GM18508 (cell line): Measurements from ENCODE around the gene RAB18.
"Not testable (repeated sequence)": the region's sequence is repeated elsewhere in the genome, so short reads cannot be mapped to it uniquely, and the experiment has no call there.

Experiments
- ATAC-seq: cut with Tn5 transposase; IDR thresholded peaks from one replicate; pipeline ENCODE4 v1.9.1; 2021; ENCODE audit warnings: moderate number of reproducible peaks; ENCODE audit not compliant: insufficient read depth, unreplicated experiment

RAB18 gene

DNA sequence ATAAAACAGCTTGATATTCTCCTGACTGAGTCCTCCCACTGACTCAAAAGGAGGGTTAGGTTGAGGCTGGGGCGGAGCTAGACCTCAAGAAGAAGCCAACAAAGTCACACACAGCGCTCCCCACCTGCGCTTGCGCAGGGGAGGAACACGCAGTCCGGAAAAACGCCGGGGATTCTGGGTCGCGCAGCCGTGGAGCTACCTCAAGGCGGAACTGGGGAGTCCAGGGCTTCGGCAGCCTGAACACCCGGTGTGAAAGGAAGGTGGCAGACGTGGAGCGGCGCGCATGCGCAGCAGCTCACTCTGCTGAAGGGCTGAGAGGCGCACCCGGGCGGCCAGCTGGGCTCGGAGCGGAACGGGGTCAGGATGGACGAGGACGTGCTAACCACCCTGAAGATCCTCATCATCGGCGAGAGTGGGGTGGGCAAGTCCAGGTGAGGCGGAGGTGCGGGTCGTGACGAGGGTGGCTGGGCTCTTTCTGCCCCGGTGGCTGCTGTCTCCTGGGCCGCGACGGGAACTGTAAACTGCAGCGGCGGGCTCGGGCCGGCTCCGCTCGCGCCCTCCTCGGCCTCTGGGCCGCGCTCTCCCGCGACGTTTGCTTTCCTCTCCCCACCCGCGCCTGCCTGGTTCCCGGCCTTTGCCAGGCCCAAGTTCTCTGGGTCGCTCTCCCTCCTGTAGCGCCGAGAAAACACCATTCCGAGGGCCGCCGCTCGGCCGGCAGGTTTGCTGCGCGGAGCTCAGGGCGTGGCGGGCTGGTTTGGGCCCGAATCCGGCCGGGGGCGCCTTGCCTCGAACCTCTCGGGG lies at the start of gene RAB18:
Gene RAB18, plus strand, starts transcription at position 298 of the 801 bp plus-strand sequence. Its CDS starts 66 bp downstream, at position 364.
- peak; percentile 90 for ATAC-seq

DNA sequence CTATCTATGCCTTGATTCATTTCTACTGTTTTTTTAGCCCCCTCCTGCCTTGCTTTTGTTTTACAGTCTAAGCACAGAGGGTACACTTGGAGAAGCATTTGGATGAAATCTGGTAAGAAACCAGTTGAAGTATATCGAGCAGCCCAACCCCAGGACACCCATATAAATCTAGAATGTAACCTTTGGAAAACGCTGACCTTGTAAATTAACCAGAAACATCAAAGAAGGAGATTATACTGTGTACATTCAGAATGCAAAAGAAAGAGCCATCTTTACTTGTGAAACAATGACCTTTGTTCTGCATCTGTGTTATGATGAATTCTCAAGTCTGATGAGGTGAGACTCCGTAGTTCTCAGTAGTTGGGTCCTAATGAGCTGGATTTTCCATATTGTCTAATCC lies 49.3 kb upstream of the RAB18 start:
- no peak for ATAC-seq

DNA sequence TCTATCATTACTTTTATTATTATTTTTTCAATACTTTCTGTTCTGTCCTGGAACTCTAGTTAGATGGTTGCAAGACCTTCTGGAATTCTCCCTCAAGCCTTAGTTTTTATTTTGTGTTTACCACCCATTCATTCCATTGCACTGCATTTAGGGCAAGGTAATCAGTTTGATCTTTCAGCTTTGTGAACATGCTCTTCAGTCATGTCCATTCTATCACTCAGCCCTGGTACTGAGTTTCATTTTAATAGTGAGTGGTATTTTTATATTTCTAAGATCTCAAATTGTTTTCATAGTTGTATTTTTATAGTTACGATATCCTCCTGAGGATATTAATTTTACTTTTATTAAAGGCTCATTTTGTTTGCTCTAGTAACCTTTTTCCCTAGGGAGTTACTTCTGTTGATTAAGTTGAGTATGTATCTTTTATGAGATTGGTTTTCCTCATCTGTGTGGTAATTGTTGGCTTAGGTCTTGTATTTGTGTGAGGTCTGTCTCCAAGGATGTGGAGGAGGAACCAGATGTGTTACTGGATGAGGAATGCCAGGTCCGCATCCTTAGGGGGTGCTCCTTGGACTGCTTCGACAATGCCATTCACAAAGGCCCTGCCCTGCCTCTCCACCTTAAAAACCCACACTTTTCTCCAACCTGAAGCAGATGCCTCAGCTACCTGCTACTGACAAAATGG lies 46.7 kb upstream of the RAB18 start:
- ATAC-seq: no peak

DNA sequence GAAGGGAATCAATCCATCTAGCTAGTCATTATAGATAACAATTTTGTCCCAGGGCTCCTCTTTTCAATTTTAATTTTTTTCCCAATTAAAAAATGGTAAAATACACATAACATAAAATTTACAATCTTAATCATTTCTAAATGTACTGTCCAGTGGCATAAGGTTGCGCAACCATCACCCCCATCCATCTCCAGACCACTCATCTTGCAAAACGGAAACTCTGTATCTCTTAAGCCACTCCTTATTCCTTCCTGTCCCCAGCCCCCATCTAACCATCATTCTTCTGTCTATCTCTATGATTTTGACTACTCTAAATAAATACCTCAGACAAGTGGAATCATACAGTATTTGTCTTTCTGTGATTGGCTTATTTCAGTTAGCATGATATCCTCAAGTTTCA lies 46.1 kb upstream of the RAB18 start:
- ATAC-seq: no peak

DNA sequence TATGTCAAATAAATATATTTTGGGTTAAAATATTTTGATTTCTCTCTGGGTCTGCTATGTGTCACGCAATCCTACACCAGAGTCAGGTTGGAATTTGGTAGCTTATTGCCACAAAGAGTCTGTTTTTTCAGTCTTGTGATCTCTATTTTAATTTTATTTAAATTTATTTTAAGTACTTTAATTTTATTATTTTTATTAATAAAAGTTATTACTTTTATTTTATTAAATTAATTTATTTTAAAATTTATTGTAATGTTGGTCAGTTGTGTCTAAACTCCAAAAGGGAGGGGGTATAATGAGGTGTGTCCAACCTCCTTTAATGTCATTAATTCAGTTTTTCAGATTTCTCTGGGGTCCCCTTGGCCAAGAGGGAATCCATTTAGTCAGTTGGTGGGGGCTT lies 42.8 kb upstream of the RAB18 start:
- ATAC-seq: no peak

DNA sequence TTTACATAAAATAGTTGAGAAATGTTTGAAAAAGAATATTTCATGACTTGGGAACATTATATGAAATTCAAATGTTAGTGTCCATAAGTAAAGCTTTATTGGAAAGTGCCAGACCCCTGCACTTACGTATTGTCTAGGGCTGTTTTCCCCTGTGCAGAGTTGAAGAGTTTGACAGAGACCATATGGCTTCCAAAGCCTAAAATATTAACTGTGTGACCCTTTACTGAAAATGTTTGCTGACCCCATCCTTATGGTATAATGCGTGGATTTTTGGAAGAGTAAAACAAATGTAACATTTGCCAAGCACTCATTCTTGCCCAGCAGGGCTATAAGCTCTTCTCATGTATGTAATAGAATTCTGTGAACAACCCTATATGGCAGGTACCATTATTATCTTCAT lies 40.1 kb upstream of the RAB18 start:
- no peak for ATAC-seq

DNA sequence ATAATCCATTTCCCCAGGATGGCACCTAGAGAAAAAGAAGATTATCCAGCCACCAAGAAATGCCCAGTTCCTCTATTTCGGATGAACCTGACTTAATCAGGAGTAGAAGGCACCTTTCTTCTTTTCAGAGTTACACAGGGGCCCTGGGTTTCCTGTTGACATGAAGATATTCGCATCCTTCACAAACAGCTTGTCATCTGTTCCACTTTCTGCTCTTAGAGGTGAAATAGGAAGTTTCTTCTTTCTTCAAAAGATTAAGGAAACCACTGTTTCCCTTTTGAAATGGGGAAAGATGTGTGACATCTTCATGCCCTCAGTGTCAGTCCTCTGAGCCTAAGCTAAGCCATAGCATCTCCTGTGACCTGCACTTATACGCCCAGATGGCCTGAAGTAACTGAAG lies 39.1 kb upstream of the RAB18 start:
- ATAC-seq: no peak

DNA sequence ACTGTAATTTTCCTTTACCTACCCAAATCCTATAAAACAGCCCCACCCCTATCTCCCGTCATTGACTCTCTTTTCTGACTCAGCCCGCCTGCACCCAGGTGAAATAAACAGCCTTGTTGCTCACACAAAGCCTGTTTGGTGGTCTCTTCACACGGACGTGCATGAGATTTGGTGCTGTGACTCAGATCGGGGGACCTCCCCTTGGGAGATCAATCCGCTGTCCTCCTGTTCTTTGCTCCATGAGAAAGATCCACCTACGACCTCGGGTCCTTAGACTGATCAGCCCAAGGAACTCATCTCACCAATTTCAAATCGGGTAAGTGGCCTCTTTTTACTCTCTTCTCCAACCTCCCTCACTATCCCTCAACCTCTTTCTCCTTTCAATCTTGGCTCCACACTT lies 38.5 kb upstream of the RAB18 start:
- not testable (repeated sequence) for ATAC-seq

DNA sequence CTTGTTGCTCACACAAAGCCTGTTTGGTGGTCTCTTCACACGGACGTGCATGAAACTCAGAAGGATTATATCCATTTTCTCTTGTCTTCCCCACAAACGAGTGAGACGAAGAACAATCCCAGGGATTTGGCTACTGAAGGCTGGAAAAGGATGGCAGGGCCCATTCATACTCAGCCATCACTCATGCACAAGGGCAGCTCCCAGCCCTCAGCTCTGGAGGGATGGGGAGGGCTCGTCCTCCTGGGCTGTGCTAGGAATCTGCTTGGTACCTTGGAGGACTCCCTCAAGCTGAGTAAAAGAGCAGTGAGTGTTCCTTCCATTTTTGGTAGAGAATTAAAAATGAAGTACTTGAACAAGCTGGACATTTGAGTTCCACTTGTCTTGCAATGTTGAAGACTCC lies 33.2 kb upstream of the RAB18 start:
- ATAC-seq: no peak

DNA sequence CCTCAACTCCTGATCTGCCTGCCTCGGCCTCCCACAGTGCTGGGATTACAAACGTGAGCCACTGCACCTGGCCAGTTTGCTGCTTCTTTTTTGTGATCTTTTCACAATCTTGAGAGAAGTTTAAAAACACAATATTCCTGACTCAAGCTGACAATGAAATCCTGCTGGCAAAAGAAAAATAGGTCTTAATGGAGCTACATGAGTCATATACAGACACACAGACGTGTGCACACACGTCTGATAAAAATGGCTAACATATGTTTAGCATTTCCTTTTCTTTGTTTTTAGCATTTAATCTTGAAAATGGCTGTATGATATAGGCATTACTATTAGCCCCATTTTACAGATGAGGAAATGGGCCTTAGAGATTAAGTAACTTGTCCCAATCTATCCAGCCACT lies 29.4 kb upstream of the RAB18 start:
- ATAC-seq: no peak

DNA sequence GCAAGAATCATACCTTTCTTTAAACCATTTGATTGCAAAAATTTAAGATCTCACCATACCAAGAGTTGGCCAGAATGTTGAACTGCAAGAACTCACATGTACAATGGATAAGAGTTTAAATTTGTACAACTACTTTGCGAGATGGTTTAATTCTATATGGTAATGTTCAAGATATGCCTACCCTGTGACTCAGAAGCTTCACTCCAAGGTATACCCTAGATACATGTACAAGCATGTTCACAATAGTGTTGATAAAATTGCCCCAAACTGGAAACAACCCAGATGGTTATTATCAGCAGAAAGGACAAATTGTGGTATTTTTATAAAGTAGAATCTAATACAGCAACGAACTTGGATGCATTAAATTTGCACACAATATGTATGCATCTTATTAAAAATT lies 25.1 kb upstream of the RAB18 start:
- no peak for ATAC-seq

DNA sequence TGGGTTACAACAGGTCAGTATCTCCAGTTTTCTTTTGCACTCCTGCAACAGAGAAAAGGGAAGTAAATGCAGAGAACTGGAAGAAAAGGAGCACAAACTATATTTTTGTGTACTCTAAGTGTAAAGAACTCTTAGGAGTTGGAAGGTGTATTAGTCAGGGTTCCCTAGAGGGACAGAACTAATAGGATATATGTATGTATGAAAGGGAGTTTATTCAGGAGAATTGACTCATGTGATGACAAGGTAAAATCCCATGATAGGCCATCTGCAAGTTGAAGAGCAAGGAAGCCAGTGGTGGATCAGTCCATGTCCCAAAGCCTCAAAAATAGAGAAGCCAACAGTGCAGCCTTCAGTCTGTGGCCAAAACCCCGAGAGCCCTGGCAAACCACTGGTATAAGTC lies 22.6 kb upstream of the RAB18 start:
- ATAC-seq: no peak

DNA sequence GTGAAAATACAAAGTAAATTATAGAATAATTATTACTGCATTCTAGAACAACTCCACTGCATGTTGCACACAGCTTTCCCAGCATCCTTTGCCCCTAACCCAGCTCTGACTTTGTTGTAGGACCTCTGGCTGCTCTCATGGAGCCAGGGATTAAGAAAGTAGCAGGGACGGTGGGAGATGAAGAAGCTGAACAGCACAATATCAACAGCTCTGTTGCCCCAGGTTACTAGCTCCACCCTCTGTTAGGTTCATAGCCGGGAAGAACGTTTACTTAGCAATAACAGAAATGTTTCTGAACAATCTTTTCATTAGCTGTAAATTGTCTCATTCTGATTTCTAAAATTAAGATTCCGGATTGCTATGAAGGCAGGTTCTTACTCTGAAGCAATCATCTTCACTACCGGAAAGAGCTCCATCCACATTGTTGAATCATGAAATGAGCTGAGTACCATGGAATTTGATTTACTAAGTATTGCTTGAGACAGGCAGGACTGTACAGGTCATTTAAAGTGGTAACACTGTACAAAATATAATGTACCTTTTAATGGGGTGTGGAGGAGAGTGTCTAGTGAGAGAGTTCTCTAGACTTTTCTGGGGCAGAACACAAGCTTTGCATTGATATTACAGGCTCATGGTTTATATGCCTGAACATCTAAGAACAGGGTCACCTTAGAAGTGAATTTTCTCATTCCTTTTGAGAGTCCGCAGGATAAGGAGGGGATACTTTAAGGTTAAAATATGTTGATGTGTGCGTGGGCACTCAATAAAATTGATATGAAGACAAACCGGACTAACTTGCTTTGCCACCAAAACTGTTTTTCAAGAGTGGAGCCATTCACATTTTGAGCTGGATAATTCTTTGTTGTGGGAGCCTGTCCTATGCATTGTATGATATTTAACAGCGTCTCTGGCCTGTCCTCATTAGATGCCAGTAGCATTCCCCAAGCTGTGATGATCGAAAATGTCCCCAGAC lies 20.8 kb upstream of the RAB18 start:
- ATAC-seq: no peak

DNA sequence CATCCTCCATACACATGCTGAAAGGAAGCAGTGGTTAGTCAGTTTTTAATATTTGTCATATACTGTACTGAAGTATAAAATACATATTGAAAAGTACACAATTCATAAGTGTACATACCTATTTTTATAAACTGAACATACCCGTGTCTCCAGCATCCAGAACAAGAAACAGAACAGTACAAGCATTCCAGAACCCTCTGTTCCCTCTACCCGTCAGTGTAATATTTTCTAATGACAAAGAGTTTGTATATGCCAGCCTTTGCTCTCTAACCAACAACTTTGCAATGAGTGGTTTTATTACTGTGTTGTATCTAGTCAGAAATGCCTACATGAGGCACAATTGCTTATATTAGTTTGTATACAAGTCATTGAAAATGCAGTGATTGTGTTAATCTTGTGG lies 18.7 kb upstream of the RAB18 start:
- ATAC-seq: no peak

DNA sequence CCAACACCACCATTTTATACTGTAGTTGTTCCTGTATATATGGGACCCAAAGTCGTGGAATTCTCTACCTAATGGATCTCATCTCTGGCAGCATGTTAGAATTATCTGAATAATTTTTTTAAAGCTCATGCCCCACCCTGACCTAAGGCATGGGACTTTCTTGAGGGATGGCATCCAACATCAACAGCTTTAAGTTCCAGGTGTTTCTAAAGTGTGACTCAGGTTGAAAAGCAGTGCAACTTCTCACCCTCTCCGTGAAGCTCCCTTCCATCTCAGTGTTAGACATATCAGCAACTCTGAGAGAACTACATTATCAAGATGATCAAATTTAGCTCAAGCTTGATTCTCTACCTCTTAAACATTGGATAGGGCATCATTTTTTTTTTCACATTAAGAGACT lies 18.1 kb upstream of the RAB18 start:
- no peak for ATAC-seq

DNA sequence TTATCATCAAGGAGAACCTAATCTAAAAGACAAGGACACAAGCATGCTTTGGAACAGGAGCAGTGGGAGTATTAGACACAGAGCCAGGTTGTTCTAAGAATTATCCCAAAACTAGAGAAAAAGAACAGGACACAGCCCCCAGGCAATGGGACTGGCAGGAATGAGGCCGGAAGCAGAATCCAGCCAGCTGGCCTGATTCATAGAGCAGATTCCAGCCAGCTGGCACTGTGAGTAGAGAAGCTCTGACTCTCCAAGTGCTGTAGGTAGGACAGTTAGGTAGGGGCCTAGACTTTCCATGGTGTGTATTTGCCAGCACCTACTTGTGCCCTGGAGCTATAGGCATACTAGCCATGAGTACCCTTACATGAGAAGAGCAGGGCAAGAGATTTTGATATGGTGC lies 13.3 kb upstream of the RAB18 start:
- no peak for ATAC-seq

DNA sequence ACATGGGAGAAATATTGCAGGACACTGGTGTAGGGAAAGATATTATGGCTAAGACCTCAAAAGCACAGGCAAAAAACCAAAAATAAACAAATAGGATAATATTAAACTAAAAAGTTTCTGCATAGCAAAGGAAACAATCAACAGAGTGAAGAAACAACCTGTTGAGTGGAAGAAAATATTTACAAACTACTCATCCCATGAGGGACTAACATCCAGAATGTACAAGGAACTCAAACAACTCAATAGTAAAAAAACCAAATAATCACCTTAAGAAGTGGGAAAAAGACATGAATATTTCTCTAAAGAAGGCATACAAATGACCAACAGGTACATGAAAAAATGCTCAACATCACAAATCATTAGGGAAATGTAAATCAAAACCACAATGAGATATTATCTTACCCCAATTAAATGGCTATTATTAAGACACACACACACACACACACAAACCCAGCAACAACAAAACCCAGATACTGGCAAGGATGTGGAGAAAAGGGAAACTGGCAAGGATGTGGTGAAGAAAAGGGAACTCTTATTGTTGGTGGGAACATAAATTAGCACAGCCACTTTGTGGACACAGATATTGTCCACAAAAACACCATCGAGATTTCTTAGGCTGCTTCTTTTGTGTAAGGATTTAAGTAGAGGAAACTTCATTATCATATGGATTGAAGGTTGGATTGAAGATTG lies 9.8 kb upstream of the RAB18 start:
- ATAC-seq: no peak

DNA sequence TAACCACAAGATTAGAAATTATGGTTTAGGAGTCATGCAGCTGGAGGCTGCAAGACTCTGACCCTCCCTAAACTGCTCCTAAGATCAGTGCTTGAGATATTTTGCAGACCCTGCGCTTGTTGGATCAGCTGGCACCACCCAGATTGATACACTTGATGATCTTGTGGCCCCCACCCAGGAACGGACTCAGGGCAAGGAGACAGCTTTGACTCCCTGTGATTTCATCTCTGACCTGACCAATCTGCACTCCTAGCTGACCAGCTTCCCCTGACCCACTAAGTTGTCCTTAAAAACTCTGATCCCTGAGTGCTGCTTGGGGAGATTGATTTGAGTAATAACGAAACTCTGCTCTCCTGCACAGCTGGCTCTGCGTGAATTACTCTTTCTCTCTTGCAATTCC lies 8.0 kb upstream of the RAB18 start:
- no peak for ATAC-seq

DNA sequence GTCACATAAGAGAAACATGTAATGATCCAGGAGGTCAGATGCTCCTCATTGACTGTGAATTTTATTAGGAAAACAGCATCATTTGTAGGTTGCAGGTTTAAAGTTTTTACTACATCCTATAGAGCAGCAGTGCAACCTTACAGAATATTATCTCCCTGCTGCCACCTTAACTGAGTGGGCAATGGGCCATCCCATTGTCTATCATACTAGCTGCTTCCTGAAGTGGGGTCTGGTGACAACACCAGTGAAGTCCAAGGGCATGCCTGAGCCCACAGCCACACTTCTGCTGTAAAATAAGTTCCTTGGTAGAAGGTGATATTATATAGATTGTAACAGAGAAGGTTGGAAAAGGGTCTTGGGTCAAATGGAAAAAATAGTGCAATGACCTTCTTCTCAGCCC lies 4.0 kb upstream of the RAB18 start:
- no peak for ATAC-seq

DNA sequence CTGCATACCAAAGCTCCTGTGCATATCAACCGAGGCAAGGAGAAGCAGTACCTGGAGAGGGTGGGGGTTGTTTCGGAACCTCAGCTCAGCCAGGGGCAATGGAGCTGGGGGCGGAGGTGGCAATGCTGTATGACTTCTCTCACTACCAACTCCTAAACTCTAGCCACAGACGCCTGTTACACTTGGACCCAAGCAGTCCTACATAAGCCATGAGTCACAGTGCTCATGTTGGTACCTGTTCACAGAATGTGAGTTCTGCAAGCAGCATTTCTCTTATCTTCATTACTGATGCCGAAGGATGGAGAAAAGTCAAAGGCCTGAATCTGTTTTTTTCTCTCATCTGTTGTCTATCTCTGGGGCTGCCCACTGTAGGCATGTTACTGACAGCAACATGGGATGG lies 3.2 kb upstream of the RAB18 start:
- ATAC-seq: no peak
